ENCODE data around the gene HDAC9.

The HDAC9 gene

DNA sequence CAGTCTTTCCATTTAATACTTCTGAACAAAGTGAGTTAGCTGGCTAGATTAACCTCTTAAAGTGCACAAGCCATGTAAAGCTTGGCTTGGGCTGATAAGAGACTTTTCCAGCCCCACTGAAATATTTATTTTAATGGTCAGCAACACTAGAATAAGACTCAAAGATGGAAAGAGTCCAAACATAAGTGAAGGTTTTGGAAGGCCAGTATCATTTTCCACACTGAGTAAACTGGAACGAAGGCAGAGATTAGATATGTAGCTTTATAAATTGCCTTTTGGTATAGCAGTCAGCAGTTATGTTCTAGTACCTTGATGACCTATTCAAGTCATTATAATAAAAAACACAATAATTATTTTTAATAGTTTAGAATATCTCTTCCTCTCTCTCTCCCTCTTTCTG lies 102.2 kb downstream of the HDAC9 start:
- DNase-seq (ENCODE audit: low read depth) = no peak

DNA sequence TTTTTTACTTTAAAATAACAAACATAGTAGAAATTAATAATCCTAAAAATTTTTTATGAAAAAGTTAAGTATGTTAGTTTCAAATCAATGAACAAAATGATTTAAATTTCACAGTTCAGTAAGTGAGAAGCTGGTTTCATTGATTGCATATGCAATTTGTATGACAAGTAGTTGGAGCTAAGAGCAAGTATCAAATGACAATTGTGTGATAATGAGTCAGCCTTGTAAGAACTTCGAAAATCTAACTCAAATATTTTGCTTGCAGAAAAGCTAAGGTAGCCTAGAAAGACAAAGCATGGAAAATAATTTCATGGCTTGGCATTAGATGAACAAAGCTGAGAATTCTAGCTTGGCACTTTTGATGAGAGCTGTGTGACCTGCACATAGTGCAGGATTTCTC lies 111.5 kb downstream of the HDAC9 start:
- DNase-seq (ENCODE audit: low read depth) = no peak

DNA sequence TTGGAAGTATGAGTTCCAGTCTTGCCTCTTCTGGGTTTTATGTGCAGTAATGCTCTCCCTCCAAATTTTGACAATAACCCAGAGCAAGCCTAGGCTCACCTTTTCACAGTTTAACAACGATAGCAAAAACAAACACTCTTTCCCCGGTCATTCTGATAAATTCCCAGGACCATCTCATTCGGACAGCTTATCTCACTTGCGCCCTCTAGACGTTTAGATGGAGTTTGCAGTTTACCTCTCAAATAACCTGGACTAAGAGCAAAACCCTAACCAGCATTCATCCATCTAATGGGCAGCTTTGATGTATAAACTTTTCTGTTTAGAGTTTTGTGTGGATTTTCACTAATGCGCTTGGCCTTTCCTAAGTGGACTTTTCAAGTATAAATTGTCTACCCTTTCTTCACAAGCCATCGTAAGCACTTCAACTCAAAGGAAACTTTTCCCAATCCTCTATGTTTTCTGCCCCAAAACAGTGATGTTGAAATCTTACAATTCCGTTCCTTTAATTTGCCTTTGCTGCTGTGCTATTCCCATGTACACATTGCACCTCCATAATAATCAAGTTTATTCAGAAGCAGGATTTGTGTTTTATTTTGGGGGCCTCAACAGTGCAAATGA lies 114.9 kb downstream of the HDAC9 start:
- no peak for DNase-seq (ENCODE audit: low read depth)

DNA sequence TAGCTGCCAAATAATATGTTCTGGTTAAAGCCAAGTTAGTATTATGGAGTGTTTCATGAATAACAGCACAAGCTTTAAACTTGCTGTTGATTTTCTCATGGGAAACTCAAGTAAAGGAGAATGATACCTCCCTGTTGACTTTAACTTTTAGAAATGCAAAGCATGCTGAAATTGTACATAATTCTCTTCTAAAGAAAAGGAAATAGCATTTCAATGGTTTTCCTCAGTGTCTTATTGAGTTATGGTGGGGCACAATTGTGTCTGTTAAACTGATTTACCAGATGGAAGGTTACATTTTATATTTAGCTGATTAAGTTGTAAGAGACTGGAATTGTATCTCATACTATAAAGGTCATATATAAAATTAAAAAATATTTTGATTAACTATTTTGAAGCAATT lies 119.3 kb downstream of the HDAC9 start:
- DNase-seq (ENCODE audit: low read depth) = no peak

DNA sequence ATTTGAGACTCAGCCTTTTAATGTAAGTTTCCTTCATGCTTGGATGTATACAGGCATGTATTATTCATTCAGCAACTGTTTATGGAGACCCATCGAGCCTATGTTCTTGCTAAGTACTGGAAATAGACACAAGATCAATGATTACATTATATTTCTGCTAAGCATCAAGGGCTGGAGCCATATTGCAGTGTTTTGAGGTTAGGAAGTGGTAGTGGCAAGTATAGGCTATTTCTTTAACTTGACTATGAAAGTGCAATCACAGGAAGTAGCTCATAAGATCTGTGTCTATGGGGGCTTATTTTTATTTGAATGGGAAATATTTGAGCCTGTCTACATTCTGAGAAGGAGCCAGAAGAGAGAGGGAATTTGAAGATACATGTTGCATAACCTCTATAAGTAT lies 123.8 kb downstream of the HDAC9 start:
- DNase-seq (ENCODE audit: low read depth) = no peak

DNA sequence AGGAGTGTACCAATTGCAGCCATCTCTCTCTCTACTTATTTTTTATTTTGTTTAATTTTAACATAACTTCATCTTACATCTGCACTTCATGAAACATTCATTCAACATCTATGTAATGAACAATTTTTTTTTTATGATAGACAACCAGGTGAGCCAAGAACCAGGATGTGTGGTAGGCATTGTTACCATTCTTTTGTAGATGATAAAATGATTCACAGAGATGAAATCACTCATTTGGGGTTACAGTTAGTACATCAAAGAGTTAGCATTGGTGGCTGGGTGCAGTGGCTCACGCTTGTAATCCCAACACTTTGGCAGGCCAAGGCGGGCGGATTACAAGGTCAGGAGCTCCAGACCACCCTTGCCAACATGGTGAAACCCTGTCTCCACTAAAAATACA lies 127.8 kb downstream of the HDAC9 start:
- no peak for DNase-seq (ENCODE audit: low read depth)

DNA sequence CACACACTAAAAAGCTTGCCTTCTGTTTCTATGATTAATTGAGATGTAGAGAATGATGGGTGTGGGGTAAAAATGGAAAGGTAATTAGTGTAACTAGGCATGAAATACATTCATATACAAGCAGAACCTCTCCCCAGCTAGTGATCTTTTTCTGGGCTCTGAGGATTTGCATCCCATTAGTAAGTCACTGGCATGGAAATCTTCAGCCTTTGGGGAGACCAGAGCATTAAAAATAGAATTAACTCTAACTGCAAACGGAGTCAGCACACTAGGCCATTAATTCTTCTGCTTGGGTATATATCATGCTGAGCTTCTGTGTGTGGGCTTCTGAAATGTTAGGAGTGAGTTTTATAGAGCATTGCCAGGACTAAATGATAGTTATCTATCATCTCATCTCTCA lies 128.9 kb downstream of the HDAC9 start:
- no peak for DNase-seq (ENCODE audit: low read depth)

DNA sequence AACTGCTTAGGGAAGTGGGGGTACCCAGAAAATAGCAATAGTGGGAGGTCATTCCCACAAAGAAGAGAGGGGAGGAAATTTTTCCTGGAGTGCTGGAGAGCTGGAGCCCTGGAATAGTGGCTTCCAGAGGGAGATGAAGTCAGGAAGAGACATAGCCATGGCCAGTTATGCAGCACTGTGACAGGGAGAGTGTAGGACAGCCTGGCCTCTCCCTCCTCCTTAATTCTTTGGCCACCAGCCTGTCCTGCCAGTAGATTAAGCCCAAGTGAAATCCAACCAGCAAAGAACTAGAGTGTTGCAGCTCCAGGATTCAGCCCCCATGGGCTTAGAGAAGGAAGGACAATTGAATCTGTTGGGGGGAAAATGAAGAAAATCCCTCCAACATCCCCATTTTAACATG lies 130.5 kb downstream of the HDAC9 start:
- DNase-seq (ENCODE audit: low read depth) = no peak

DNA sequence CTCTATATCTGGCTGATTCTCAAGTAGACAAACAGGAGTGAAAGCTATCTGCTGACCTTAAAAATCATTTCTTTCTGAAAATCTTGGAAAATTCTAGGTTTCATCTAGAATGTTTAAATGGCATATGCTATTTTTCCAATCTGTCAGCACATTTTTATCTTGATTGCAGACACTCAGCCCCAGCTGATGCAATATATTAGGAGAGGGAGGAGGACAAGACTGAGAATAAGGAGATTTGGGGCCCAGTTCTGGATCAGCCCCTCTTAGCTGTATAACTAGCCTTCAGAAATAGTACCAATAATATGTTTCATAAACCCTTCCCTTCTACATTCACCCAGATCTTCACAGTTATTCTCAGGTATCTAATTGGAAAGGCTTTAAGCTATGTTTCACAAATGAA lies 131.2 kb downstream of the HDAC9 start:
- DNase-seq (ENCODE audit: low read depth) = no peak

DNA sequence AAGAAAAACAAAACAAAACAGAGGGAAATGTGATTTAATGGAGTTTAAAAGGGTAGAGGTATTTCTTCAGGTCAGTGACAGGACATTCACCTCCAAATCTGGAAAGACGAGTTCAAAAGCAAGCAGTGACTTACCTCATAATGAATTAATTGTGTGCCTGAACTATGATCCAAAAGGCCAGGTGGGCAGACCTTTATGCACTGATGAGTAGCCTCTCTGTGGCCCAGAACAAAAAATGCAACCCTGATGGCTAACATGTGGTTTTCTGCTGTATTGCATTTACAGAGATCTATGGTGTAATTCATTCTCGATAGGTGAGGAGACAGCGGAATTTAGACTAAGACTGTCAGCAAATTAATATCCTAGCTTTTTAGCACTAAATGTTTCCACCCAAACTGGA lies 142.0 kb downstream of the HDAC9 start:
- DNase-seq (ENCODE audit: low read depth) = no peak

DNA sequence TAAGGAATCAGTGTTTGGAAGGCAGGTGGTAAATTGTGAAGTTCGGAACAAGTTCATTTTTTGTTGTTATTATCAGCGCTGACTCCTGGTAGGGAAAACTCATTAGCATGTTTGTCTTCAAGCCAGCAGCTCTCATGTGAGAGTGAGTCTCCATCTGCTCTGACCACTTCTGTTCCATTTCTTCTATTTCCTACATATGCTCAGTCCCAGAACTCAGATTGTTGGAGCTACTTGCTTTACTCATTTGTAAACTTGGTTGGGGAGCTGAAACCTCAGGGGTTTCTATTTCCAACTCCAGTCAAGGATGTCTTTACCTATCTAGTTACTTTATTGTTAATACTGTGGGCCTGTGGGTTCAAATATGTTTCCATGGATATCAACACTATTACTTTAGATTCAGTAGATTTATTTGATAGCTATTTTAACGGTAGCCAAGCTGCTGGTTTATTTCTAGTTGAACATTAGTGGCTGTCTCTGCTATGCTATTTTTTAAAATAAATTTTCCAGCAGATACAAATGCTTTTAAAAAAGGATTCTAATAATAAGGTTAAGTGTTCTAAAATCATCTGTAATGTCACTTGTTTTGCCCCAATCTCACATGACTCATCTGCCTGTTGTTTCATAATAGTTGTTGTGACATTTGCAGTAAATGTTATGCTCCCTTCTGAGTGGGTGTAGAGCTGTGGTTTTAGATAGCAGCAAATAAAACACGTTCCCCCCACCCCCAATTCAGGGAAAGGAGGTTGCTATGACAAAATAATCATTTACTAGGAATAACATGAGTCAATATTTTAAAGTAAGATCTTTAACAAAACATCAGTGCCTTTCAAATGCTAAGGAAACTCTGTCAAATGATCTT lies 143.3 kb downstream of the HDAC9 start:
- DNase-seq (ENCODE audit: low read depth) = peak; percentile 26

DNA sequence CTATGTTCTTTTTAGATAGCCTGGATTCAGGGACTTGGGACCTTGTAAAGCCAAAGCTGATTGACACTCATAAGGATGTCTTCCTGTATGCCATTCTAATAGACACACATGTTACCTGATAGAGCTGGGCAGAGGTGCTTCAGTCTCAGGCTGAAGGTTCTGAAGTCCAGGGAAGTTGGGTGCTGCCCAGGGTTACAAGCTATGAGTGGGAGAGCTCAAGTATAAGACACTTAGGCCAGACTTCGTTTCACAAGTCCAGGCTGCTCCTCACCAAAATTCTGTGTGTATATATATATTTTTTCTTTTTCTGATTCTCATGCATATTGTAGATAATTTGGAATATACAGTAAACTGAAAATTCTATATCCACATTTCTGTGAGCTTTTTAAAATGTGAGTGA lies 144.2 kb downstream of the HDAC9 start:
- no peak for DNase-seq (ENCODE audit: low read depth)

DNA sequence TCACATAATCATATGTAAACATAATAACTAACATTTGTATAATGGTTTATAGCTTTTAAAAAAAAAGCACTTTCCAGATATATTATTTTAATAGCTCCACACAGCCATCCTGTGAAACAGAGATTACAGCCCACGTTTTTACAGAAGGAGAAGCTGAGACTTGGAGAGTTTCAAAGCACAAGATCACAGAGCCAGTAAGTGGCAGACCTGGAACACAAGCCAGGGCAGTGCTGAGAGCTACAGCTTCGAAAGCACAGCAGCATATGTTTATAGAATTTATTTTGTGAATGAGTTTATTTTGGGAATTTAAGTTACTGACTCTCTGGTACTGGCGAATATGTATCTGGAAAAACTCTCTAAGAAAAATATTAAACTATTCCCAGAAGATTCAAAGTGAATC lies 149.4 kb downstream of the HDAC9 start:
- no peak for DNase-seq (ENCODE audit: low read depth)

DNA sequence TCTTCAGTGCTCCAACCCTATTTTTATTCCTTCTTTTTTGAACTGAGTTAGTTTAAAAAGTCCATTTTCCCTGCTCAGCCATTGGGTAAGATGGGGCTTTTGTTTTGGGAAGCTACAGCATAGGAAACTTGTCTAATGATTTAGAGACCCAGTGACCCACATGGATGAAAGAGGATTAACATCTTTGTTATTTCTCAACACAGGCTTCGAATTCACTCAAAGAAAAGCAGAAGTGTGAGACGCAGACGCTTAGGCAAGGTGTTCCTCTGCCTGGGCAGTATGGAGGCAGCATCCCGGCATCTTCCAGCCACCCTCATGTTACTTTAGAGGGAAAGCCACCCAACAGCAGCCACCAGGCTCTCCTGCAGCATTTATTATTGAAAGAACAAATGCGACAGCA lies 152.0 kb downstream of the HDAC9 start:
- DNase-seq (ENCODE audit: low read depth) = no peak

DNA sequence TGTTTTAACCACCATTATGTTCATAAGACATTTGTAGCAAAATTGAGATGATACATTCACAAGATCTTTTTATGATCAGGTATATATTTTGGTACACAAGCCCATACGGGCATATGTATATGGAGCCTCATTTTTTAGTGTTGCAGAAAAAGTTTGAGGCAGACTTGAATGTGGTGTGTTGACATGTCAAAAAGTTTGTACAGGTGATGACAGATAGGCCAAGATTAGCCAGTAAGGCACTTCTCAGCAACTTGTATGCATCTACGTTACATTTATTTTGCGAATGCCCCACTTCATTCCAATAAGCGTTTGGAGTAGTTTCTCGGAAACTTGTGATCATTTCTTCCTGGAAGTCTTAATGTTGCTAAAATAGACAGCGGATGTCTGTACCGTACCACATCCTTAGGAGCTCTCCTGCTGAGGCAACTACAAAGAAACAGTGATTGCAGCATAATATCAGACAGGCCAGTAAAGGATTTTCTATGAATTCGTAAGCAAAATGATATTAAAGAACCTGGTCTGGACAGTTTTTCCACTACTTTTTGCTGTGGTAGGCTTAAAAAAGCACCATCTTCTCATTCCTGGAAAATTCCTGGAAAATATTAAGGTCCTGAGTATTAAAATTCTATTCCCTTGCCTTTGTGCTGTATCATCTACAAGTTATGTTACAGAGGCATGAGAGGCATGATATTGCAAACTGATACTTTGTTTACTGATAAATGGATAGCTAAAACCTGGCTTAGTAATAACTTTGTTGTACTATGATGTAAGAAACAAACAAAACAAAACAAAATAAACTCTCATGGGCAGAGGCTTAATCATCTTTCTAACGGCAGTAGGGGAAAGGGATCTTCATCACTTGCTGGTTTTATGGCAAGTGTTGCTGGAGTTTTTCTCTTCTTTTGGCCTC lies 153.6 kb downstream of the HDAC9 start:
- DNase-seq (ENCODE audit: low read depth) = no peak

DNA sequence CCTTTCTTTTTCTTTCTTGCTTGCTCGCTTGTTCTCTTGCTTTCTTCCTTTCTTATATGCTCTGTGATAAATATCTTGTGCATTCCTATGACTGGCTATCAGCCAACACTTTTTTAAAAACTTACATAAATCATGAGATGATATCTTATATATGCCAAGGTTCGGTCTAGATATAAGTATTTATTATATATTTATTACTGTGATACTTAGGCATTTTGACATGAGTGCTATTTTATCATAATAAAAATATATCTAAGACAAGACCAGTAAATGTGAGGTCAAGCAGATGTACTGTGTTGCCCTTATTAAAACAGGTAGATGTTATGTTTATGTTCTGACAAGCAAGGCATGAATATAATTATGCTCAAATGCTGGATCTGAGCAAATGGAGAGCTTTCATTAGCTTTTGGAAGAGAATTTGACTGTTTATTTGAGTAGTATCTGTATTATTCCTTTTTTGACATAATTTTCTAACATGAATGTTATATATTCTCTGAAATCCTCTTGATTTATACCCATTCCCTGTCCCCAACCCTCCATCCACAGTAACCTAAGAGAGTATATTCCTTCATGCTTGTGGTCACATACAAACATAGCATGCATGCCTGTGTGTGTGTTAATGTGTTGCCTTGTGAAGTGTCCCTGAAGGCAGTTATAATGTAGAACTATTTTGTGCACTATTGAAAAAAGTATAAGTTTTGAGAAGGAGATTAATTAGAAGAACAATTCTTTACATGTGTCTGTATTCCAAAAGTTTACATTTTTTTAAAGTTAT lies 158.0 kb downstream of the HDAC9 start:
- DNase-seq (ENCODE audit: low read depth) = no peak

DNA sequence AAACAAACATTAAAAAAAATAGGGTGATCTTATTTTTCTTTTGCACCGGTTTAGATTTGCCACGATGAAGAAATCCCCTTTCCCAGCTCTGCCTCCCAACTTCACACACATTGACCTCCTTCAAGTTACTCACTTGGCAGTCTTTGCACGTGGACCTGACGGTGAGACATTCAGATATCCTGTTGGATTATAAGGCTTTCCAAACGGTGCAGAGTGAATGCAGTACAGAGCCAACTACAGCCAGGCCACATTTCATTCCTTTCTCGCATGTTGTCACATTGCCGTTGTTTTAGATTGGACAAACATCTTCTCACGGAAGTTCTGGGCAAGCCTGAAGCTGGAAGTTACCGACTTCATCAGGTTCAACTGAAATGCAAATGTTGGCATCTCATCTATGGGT lies 159.2 kb downstream of the HDAC9 start:
- DNase-seq (ENCODE audit: low read depth) = no peak

DNA sequence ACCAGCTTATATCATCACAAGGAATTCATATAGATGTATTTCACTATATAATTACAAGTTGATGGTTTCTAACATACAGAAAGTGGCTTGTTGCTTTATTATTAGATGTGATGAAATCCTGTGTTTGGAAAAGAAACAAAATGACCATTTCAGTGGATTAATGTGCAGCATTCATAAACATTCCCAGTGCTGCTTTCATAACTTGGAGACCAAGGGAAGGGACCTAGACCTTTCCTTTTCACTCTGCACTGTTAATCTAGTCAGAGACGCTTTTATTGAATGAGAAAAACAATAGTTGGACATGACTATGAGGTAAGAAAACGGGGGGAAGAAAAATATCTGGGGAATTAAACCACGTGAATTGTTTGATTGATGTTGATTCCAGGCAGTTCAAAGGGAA lies 160.0 kb downstream of the HDAC9 start:
- no peak for DNase-seq (ENCODE audit: low read depth)

DNA sequence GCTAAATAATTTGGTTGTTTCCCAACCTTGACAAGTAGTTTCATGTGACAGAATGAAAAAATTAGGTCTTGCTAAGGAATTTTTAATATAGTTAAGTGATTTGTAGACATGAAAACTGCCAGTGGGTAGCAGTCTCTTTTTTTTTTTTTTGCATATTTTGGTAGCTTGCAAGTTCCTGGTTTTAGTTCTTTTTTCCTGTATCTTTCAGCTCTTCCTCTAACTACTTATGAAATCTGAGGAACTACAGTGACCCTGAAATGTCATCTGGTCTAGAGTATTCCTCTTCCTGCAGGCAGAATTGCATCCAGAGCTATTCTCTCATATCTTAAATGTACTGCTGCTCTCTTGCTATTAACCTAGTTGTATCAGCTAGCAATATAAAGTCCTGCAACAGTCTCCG lies 160.4 kb downstream of the HDAC9 start:
- DNase-seq (ENCODE audit: low read depth) = no peak

DNA sequence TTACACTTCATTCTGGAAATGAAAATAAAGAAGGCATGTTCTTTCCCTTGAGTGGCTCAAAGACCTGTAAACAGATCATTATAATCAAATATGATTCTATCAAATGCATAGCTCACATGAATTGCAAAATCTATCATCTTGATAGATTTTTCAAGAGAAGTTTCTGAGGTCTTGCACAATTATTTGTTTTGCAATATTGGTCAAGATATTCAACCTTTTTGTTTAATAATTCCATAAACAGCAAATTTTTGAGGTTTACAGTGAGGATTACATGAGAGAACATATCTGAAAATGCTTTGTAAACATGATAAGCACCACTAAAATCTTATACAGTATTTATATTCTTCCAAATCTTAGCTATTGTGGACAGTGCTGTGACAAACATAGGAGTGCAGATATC lies 160.8 kb downstream of the HDAC9 start:
- DNase-seq (ENCODE audit: low read depth) = no peak

DNA sequence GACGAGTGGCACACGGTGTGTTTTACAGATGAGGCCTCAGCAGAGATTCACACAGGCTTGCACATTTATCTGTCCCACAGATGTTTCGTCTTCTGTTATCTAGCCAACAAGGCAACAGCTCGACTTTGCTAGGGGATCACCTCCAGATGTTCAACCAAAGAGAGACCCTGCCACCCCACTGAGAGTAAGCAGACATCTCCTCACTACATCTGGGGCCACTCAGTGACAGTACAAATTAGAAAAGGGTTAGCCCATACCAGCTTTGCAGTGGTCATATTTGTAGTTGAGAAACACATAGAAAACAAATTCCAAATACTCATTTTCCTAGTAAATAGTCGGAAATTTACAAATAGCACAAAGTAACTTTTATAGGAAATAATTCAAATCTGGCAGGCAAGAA lies 164.2 kb downstream of the HDAC9 start:
- DNase-seq (ENCODE audit: low read depth) = no peak

DNA sequence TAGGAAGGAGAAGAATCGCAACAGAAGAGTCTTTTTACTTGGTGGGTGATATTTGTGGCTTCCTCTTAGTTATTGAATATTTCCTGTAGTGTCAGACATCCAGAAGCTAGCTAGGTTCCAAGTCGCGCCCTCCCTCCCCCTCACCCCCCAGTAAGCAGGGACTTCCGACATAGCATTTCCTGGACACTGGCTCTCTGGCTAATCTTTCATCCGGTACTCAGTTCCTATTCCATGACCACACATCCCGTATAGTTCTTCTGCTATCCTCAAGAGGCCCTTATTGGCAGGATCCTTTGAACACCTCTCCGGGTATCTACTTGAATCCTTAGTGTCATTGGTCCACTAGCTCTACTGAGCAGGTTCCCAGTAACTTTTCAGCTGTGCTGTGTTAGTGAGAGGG lies 167.8 kb downstream of the HDAC9 start:
- no peak for DNase-seq (ENCODE audit: low read depth)

Data from non-pigmented ciliary epithelial cell (primary cell).